ENCODE results near the gene FHL1.
A peak's percentile ranks its signal among the peaks of the same experiment; 100 is the strongest.

FHL1 gene

GRCh38 chrX:136246201-136246600 is 98.9 kb downstream of the FHL1 start:
- DNase-seq (ENCODE audit: low read depth) = no peak
- no peak for TF ChIP-seq MAX (IDR thresholded peaks at IDR 0.05; ENCODE audit: low read depth, low read length)
- no peak for TF ChIP-seq MYC (IDR thresholded peaks at IDR 0.05; ENCODE audit: low read depth, low read length)
- no peak for TF ChIP-seq POLR2A (IDR thresholded peaks at IDR 0.05; ENCODE audit: extremely low read depth, insufficient read length)
- TF ChIP-seq CTCF (IDR thresholded peaks at IDR 0.05; ENCODE audit: low read depth, low read length) = no peak
- H3K4me3 ChIP-seq (ENCODE audit: low read depth, low read length) = no peak overlapping the region

GRCh38 chrX:136250191-136251040 is 103.1 kb downstream of the FHL1 start:
- DNase-seq (ENCODE audit: low read depth) = no peak
- H3K4me3 ChIP-seq (ENCODE audit: low read depth, low read length) = peak overlapping the region; percentile 70
- TF ChIP-seq MYC (IDR thresholded peaks at IDR 0.05; ENCODE audit: low read depth, low read length) (no peak), CTCF (IDR thresholded peaks at IDR 0.05; ENCODE audit: low read depth, low read length) (no peak), POLR2A (IDR thresholded peaks at IDR 0.05; ENCODE audit: extremely low read depth, insufficient read length) (no peak), MAX (IDR thresholded peaks at IDR 0.05; ENCODE audit: low read depth, low read length) (no peak)

- peak within 1 kb of the TSS; percentile 70 for H3K4me3 ChIP-seq (ENCODE audit: low read depth, low read length)
- peak; percentile 71 for TF ChIP-seq POLR2A (IDR thresholded peaks at IDR 0.05; ENCODE audit: extremely low read depth, insufficient read length)
- TF ChIP-seq MAX (IDR thresholded peaks at IDR 0.05; ENCODE audit: low read depth, low read length) = no peak
- peak; percentile 70 for DNase-seq (ENCODE audit: low read depth)
Measured at GRCh38 chrX:136251041-136251991, 104.0 kb downstream of the FHL1 start, which contains the start of gene MAP7D3. MAP7D3 (minus strand) TSS chrX:136251400; CDS start chrX:136251358, 42 bp downstream.

GRCh38 chrX:136255541-136255940 is 108.2 kb downstream of the FHL1 start:
- no peak overlapping the region for H3K4me3 ChIP-seq (ENCODE audit: low read depth, low read length)
- no peak for TF ChIP-seq POLR2A (IDR thresholded peaks at IDR 0.05; ENCODE audit: extremely low read depth, insufficient read length)
- TF ChIP-seq MYC (IDR thresholded peaks at IDR 0.05; ENCODE audit: low read depth, low read length) = no peak
- DNase-seq (ENCODE audit: low read depth) = no peak

GRCh38 chrX:136256026-136256425 is 108.7 kb downstream of the FHL1 start:
- no peak for TF ChIP-seq POLR2A (IDR thresholded peaks at IDR 0.05; ENCODE audit: extremely low read depth, insufficient read length)
- TF ChIP-seq MAX (IDR thresholded peaks at IDR 0.05; ENCODE audit: low read depth, low read length) = no peak
- no peak for TF ChIP-seq MYC (IDR thresholded peaks at IDR 0.05; ENCODE audit: low read depth, low read length)
- TF ChIP-seq CTCF (IDR thresholded peaks at IDR 0.05; ENCODE audit: low read depth, low read length) = no peak
- no peak for DNase-seq (ENCODE audit: low read depth)
- H3K4me3 ChIP-seq (ENCODE audit: low read depth, low read length) = no peak overlapping the region

- DNase-seq (ENCODE audit: low read depth) = no peak
- no peak overlapping the region for H3K4me3 ChIP-seq (ENCODE audit: low read depth, low read length)
- TF ChIP-seq MYC (IDR thresholded peaks at IDR 0.05; ENCODE audit: low read depth, low read length) (no peak), CTCF (IDR thresholded peaks at IDR 0.05; ENCODE audit: low read depth, low read length) (no peak), MAX (IDR thresholded peaks at IDR 0.05; ENCODE audit: low read depth, low read length) (no peak), POLR2A (IDR thresholded peaks at IDR 0.05; ENCODE audit: extremely low read depth, insufficient read length) (no peak)
Measured at GRCh38 chrX:136258951-136259350, 111.6 kb downstream of the FHL1 start.
